HepG2 (cell line): ENCODE data around the gene LRP5. TPM values are rescaled to one million over a fixed set of nuclear protein-coding genes. Genes with fewer than 3 reads are reported as not detected.

Experiments used
- BCL6 ChIP-seq: IDR thresholded peaks from 2 replicates; pipeline ENCODE4 v1.6.1; 2016; ENCODE audit warnings: missing genetic modification reagents, missing compliant biosample characterization
- GABPA ChIP-seq, 2 experiments: IDR thresholded peaks; 2 replicates each; pipeline ENCODE4 v1.6.1; 2011 to 2016; ENCODE audit warnings: low read depth in 2 of 2, low read length in 1 of 2, missing biosample characterization in 1 of 2, missing genetic modification characterization in 1 of 2
- JDP2 ChIP-seq: sonication (generic); formaldehyde crosslinking; IDR thresholded peaks from 2 replicates; pipeline ENCODE4 v1.8.1; 2022; ENCODE audit warnings: missing genetic modification reagents, borderline replicate concordance
- MIER3 ChIP-seq: IDR thresholded peaks from 2 replicates; pipeline ENCODE4 v1.6.1; 2016; ENCODE audit warnings: missing compliant biosample characterization, borderline replicate concordance
- NRL ChIP-seq: sonication (generic); formaldehyde crosslinking; IDR thresholded peaks from 2 replicates; pipeline ENCODE4 v1.5.0; 2020; ENCODE audit warnings: missing genetic modification reagents, mild to moderate bottlenecking, moderate library complexity, borderline replicate concordance
- RARA ChIP-seq: IDR thresholded peaks from 2 replicates; pipeline ENCODE4 v1.6.1; 2016; ENCODE audit warnings: missing genetic modification reagents, missing compliant biosample characterization
- RFX1 ChIP-seq: fragments of 450-650 bp; IDR thresholded peaks from 2 replicates; pipeline ENCODE4 v1.6.1; 2017
- SUZ12 ChIP-seq: fragments of 150-350 bp; IDR thresholded peaks from 2 replicates; pipeline ENCODE4 v1.6.1; 2014; ENCODE audit warnings: low read depth, low read length
- TCF7L2 ChIP-seq: IDR thresholded peaks from 2 replicates; pipeline ENCODE4 v1.6.1; 2011; ENCODE audit warnings: mild to moderate bottlenecking, low read depth, low read length, moderate library complexity
- XBP1 ChIP-seq: sonication (generic); formaldehyde crosslinking; IDR thresholded peaks from 2 replicates; pipeline ENCODE4 v1.5.0; 2020; ENCODE audit warnings: missing genetic modification reagents
- ZFAT ChIP-seq: sonication (generic); formaldehyde crosslinking; conservative IDR thresholded peaks from 2 replicates; pipeline ENCODE4 v1.8.1; 2023; ENCODE audit warnings: missing genetic modification reagents, inconsistent platforms
- ZFY ChIP-seq: sonication (generic); formaldehyde crosslinking; IDR thresholded peaks from 2 replicates; pipeline ENCODE4 v1.4.0; 2020; ENCODE audit warnings: missing genetic modification reagents
- ZNF136 ChIP-seq: sonication (generic); formaldehyde crosslinking; IDR thresholded peaks from 2 replicates; pipeline ENCODE4 v1.8.1; 2022; ENCODE audit warnings: low read depth, mild to moderate bottlenecking, moderate library complexity, missing genetic modification reagents
- ZNF367 ChIP-seq: sonication (generic); formaldehyde crosslinking; IDR thresholded peaks from 2 replicates; pipeline ENCODE4 v1.4.0; 2020; ENCODE audit warnings: missing genetic modification reagents, borderline replicate concordance
- ZNF441 ChIP-seq: sonication (generic); formaldehyde crosslinking; IDR thresholded peaks from 2 replicates; pipeline ENCODE4 v1.7.0; 2021; ENCODE audit warnings: missing genetic modification reagents, borderline replicate concordance
- ZNF570 ChIP-seq: sonication (generic); formaldehyde crosslinking; IDR thresholded peaks from 2 replicates; pipeline ENCODE4 v1.4.0; 2020; ENCODE audit warnings: mild to moderate bottlenecking, missing genetic modification reagents, borderline replicate concordance
- polyA plus RNA-seq, 8 experiments: library from polyadenylated mRNA; depleted of rRNA in 3 of 8; stranded (reverse) in 7 of 8; unstranded in 1 of 8; fragments of >200 nt; fragmentation: Illumina TruSeq in 4 of 8; extraction: Trizol in 4 of 8; gene quantifications; 2 replicates each; pipeline versions ENCODE4 v1.2.1 to v1.2.3, GENCODE V29; 2011 to 2016; ENCODE audit warnings: low read depth in 4 of 8, missing spikeins in 1 of 8, mixed read lengths in 1 of 8; ENCODE audit not compliant: insufficient read depth in 1 of 8
- total RNA-seq, 5 experiments: library from RNA; depleted of rRNA; stranded (reverse); fragments of >200 nt; fragmentation: Illumina TruSeq; extraction: Trizol; gene quantifications; 2 replicates each; pipeline ENCODE4 v1.2.3, GENCODE V29; 2016; ENCODE audit warnings: low read depth in 1 of 5
- TF ChIP-seq, protein P1 (sequence below): sonication (generic); formaldehyde crosslinking; IDR thresholded peaks from 2 replicates; pipeline ENCODE4 v1.5.1; 2020; ENCODE audit warnings: missing genetic modification reagents, mild to moderate bottlenecking, borderline replicate concordance
- TF ChIP-seq, protein P2 (sequence below): sonication (generic); formaldehyde crosslinking; IDR thresholded peaks from 2 replicates; pipeline ENCODE4 v1.5.1; 2020; ENCODE audit warnings: missing genetic modification reagents, mild to moderate bottlenecking, borderline replicate concordance
- TF ChIP-seq, protein P3 (sequence below): sonication (generic); formaldehyde crosslinking; IDR thresholded peaks from 2 replicates; pipeline ENCODE4 v1.9.0; 2022; ENCODE audit warnings: missing genetic modification reagents, mild to moderate bottlenecking, borderline replicate concordance
- TF ChIP-seq, protein P4 (sequence below): sonication (generic); formaldehyde crosslinking; IDR thresholded peaks from 2 replicates; pipeline ENCODE4 v1.4.0; 2020; ENCODE audit warnings: missing genetic modification reagents, mild to moderate bottlenecking, borderline replicate concordance
- TF ChIP-seq, protein P5 (sequence below): sonication (generic); formaldehyde crosslinking; conservative IDR thresholded peaks from 2 replicates; pipeline ENCODE4 v1.4.0; 2020; ENCODE audit warnings: missing genetic modification reagents

LRP5 gene
- total and polyA plus RNA-seq, 2 of the 13 experiments (the other 11 are each of a cell fraction or from before 2014, with no cell fraction given) = 40.4 to 64.0 TPM

DNA sequence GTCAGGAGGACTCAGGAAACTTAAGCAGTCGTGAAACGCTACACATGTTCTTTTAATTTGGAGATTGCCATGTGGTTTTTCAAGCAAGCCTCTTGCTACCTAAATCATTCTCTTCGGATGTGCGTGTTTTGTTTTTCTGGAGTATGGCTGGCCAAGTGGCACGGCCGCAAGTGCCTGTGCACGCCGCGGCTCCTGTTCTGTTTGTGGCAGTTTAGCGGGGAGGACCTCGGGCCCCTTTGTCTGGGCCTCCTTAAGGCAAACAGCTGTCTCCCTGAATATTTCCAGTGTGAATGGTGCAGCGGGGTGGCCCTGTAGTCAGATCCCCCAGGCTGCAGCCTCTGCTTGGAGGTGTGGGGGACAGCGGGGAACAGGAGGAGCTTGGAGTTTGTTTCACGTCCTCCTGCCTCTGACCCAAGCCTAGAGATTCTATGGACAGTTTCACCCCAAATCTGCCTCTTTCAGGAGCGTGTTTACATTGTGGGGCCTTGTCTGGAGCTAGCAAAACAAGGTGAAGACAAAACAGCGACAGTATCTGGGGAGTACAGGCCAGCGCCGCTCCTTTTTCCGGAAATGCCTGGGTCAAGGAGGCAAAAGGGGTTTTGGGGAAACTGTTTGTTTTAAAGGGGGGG is 1.3 kb downstream of the LRP5 start (continued):
- TF ChIP-seq NRL (CRISPR knock-in tag) (peak; percentile 20; the same call in 1 of the 2 replicates), MIER3 (CRISPR knock-in tag) (peak; percentile 11; the same call in 1 of the 2 replicates), RARA (CRISPR knock-in tag) (no peak), ZNF367 (no peak), GABPA (IDR thresholded peaks at IDR 0.05; ENCODE audit: low read depth, low read length) (no peak), GABPA (CRISPR knock-in tag; IDR thresholded peaks at IDR 0.05; ENCODE audit: low read depth) (peak; percentile 25; the same call in 1 of the 2 replicates), RFX1 (no peak), ZNF570 (no peak), JDP2 (CRISPR knock-in tag) (no peak), ZNF441 (no peak), ZFY (CRISPR knock-in tag) (peak; percentile 78), ZFAT (CRISPR knock-in tag) (no peak), XBP1 (CRISPR knock-in tag) (no peak), BCL6 (no peak; the same call in 1 of the 2 replicates), SUZ12 (no peak), TCF7L2 (no peak), ZNF136 (CRISPR knock-in tag) (0 out of 2 replicates have a peak, but pooled peaks have one; percentile 12)
- TF ChIP-seq, protein P1, sequence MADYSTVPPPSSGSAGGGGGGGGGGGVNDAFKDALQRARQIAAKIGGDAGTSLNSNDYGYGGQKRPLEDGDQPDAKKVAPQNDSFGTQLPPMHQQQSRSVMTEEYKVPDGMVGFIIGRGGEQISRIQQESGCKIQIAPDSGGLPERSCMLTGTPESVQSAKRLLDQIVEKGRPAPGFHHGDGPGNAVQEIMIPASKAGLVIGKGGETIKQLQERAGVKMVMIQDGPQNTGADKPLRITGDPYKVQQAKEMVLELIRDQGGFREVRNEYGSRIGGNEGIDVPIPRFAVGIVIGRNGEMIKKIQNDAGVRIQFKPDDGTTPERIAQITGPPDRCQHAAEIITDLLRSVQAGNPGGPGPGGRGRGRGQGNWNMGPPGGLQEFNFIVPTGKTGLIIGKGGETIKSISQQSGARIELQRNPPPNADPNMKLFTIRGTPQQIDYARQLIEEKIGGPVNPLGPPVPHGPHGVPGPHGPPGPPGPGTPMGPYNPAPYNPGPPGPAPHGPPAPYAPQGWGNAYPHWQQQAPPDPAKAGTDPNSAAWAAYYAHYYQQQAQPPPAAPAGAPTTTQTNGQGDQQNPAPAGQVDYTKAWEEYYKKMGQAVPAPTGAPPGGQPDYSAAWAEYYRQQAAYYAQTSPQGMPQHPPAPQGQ (CRISPR knock-in tag) = no peak
- TF ChIP-seq, protein P2, sequence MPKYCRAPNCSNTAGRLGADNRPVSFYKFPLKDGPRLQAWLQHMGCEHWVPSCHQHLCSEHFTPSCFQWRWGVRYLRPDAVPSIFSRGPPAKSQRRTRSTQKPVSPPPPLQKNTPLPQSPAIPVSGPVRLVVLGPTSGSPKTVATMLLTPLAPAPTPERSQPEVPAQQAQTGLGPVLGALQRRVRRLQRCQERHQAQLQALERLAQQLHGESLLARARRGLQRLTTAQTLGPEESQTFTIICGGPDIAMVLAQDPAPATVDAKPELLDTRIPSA = 0 out of 2 replicates have a peak, but pooled peaks have one; percentile 43
- TF ChIP-seq, protein P3, sequence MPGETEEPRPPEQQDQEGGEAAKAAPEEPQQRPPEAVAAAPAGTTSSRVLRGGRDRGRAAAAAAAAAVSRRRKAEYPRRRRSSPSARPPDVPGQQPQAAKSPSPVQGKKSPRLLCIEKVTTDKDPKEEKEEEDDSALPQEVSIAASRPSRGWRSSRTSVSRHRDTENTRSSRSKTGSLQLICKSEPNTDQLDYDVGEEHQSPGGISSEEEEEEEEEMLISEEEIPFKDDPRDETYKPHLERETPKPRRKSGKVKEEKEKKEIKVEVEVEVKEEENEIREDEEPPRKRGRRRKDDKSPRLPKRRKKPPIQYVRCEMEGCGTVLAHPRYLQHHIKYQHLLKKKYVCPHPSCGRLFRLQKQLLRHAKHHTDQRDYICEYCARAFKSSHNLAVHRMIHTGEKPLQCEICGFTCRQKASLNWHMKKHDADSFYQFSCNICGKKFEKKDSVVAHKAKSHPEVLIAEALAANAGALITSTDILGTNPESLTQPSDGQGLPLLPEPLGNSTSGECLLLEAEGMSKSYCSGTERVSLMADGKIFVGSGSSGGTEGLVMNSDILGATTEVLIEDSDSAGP = no peak; the same call in 1 of the 2 replicates
- TF ChIP-seq, protein P4, sequence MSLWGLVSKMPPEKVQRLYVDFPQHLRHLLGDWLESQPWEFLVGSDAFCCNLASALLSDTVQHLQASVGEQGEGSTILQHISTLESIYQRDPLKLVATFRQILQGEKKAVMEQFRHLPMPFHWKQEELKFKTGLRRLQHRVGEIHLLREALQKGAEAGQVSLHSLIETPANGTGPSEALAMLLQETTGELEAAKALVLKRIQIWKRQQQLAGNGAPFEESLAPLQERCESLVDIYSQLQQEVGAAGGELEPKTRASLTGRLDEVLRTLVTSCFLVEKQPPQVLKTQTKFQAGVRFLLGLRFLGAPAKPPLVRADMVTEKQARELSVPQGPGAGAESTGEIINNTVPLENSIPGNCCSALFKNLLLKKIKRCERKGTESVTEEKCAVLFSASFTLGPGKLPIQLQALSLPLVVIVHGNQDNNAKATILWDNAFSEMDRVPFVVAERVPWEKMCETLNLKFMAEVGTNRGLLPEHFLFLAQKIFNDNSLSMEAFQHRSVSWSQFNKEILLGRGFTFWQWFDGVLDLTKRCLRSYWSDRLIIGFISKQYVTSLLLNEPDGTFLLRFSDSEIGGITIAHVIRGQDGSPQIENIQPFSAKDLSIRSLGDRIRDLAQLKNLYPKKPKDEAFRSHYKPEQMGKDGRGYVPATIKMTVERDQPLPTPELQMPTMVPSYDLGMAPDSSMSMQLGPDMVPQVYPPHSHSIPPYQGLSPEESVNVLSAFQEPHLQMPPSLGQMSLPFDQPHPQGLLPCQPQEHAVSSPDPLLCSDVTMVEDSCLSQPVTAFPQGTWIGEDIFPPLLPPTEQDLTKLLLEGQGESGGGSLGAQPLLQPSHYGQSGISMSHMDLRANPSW = no peak
- TF ChIP-seq, protein P5, sequence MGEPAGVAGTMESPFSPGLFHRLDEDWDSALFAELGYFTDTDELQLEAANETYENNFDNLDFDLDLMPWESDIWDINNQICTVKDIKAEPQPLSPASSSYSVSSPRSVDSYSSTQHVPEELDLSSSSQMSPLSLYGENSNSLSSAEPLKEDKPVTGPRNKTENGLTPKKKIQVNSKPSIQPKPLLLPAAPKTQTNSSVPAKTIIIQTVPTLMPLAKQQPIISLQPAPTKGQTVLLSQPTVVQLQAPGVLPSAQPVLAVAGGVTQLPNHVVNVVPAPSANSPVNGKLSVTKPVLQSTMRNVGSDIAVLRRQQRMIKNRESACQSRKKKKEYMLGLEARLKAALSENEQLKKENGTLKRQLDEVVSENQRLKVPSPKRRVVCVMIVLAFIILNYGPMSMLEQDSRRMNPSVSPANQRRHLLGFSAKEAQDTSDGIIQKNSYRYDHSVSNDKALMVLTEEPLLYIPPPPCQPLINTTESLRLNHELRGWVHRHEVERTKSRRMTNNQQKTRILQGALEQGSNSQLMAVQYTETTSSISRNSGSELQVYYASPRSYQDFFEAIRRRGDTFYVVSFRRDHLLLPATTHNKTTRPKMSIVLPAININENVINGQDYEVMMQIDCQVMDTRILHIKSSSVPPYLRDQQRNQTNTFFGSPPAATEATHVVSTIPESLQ (CRISPR knock-in tag) = no peak
